Fibroblast of the aortic adventitia (primary cell): ENCODE results near the gene BBC3. TPM values are rescaled to one million over a fixed set of nuclear protein-coding genes. Genes with fewer than 3 reads are reported as not detected.
A peak's percentile ranks its signal among the peaks of the same experiment; 100 is the strongest.

ENCODE experiments used
- DNase-seq: peaks from one replicate; pipeline ENCODE4 v3.0.0-alpha.2; 2010; ENCODE audit warnings: low read depth
- H3K4me3 ChIP-seq: 2 replicates; pipeline ENCODE4 v1.5.1; 2011; ENCODE audit warnings: low read depth, mild to moderate bottlenecking, control low read depth, low read length, moderate library complexity
- total RNA-seq: library from RNA; depleted of rRNA; stranded (reverse); fragments of >200 nt; gene quantifications from 2 replicates; pipeline ENCODE4 v1.2.3, GENCODE V29; 2012; ENCODE audit warnings: low replicate concordance
- TF ChIP-seq, protein P1 (sequence below): IDR thresholded peaks from 2 replicates; pipeline ENCODE4 v1.5.1; 2011; ENCODE audit warnings: mild to moderate bottlenecking, low read length, control low read depth, inconsistent platforms; ENCODE audit not compliant: insufficient read depth

Gene BBC3
- total RNA-seq, 1 donor: 9.2 TPM

DNA sequence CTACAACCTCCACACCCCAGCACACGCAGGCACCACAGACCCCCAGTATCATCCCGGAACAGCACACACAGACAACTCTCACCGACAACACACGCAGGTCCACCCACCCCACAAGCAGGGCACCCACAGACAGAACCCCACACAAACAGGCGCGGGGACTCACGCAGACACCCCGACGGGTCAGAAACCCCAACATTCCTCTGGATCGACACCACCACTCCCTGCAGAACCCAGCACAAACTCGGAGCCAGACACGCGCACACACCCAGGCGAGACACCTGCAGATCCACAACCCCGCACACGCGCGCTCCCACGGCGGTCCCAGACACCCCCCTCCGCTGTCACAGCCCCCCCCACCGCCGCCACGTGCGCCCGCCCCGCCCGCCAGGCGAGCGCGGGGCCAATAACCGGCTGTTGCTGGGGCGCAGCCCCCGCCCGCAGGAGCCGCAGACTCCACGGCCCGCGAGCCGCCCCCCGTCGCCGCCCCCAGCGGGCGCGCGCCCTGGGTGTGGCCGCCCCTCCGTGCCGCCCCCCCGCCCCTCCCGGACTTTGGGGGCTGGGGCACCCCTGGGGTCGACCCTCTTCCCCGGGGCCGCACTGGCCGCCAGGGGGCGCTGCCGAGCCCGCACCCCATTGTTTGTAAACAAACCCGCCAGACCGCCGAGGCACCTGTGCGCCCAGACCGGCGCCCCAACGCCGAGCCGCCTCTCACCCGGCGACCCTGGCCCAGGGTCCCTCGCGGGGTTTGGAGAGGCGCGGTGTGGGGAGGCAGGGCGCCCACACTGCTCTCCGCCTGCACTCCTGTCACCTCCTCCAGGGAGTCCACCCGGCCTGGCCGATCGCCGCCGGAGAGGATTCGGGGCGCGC lies 712 bp downstream of the BBC3 start:
- peak; percentile 56 for DNase-seq
- peak overlapping the region; percentile 100 for H3K4me3 ChIP-seq
- TF ChIP-seq, protein P1, sequence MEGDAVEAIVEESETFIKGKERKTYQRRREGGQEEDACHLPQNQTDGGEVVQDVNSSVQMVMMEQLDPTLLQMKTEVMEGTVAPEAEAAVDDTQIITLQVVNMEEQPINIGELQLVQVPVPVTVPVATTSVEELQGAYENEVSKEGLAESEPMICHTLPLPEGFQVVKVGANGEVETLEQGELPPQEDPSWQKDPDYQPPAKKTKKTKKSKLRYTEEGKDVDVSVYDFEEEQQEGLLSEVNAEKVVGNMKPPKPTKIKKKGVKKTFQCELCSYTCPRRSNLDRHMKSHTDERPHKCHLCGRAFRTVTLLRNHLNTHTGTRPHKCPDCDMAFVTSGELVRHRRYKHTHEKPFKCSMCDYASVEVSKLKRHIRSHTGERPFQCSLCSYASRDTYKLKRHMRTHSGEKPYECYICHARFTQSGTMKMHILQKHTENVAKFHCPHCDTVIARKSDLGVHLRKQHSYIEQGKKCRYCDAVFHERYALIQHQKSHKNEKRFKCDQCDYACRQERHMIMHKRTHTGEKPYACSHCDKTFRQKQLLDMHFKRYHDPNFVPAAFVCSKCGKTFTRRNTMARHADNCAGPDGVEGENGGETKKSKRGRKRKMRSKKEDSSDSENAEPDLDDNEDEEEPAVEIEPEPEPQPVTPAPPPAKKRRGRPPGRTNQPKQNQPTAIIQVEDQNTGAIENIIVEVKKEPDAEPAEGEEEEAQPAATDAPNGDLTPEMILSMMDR: peak; percentile 74

DNA sequence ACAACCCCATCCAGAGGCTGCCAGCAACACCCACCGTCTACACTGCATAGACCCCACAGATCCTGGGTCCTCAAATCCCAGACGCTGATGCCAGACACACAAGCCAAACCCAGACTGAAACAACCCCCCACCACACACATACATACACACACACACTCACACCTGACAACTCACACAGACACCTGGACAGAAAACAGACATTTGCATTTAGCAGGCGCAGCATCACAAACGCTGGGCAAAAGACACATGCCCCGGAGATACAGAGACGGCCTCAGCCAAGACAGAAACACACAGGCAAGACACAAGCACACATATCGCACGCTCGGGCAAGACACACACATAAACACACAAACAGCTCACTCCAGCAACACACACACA lies 1.3 kb downstream of the BBC3 start:
- TF ChIP-seq, protein P1: no peak
- DNase-seq: peak; percentile 35
- H3K4me3 ChIP-seq: peak overlapping the region; percentile 100

DNA sequence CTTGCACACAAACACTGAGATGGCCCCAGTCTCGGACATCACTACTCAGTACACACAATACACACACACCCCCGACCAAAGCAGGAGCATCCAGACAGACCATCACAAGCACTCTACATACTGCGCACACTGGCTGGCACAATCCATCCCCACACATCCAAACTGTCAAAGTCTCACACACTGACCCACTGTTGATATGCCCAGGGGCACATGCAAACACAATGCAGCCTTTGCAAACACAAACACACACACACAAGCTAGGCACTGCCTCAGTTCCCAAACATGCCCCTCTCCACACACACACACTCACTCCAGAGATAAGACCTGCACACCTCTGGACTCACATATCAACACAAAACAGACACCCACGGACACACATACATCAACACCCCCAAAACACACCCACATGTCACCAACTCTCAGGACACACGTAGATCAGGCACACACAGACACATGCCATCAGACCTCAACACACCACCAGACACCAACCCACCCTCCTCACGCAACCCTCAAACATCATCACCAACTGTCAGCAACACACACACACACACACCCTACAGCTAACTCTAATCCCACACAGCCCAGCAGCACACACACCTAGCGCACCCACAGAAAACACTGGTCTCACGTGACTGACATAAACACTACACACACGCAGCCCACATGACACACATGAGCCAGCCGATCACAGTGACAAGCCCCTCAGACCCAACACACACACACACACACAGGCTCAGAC lies 1.9 kb downstream of the BBC3 start:
- peak overlapping the region; percentile 100 for H3K4me3 ChIP-seq
- TF ChIP-seq, protein P1: no peak
- peak; percentile 56 for DNase-seq

DNA sequence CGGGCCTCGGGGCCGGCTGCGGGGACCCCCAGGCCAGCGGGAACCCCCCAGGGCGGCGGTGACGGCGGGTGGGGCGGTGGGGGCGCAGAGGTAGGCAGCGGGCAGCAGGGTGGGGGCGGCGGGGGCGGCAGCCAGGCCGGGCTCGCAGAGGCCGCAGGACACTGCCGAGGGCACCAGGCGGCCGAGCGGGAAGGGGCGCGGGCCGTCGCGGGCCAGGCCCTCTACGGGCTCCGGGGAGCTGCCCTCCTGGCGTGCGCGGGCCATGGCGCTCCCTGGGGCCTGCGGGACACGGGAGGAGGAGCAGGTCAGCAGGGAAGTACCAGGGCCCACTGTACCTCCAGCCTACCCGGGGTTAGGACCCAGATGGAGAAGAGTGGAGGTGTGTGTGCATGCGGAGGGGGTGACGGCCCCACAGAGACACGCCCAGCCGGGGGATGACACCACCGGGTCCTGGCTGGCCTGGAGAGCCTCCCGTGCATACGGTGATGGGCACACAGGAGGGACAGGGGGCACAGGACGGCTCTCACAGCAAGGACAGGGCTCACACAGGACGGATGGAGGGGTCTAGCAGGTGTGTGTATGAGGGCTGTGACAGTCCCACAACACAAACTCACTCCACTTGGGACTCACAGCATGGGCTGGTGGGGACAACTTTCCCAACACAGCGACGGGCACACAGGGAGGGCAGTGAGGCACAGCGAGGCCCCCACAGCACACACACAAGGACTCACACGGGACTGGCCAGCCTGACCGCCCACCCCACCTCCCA lies 2.6 kb downstream of the BBC3 start:
- H3K4me3 ChIP-seq: peak overlapping the region; percentile 100
- peak; percentile 22 for DNase-seq
- TF ChIP-seq, protein P1: no peak

DNA sequence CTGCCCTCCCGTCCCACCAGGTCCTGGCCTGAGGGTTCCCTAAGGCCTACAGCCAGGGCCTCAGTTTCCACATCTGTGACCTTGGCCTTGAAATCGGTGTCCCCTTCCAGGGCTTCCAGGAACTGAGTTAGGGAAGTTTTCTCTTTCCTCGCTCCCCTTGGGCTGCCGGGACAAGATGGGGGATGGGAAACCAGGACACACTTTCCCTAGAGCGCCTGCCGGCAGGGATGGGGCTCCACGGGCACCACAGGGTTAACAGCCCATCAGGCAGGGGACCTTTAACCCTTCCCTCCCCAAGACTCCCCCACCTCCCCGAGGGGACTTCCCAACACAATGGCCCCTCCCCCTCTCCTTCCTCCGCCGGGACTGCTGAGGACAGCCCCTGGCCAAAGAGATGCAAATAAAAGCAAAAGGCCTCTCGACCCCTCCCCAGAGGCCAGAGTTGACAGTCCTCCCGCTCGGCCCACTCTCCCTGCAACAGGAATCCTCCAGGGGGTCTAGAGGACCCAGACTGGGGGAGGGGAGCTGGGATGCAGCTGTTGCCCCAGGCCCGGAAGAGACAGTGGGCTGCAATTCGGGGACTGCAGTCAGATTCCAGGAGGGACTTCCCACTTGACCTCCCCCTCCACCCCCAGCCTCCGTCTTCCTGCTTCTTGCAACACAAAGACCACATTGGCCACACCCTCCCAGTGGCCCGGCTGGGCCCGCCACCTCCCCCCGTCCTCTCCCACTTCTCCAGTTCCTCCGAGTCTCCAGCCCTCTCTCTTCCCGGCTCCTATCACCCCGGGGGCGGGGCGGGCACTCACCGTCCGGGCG lies 3.4 kb downstream of the BBC3 start:
- TF ChIP-seq, protein P1: no peak
- peak overlapping the region; percentile 100 for H3K4me3 ChIP-seq
- DNase-seq: peak; percentile 95
